ENCODE data around the gene NUAK2.

NUAK2 gene

GRCh38 chr1:205255941-205256780 lies 65.4 kb downstream of the NUAK2 start:
- peak; percentile 87 for DNase-seq (ENCODE audit: low spot score)
